Stimulated activated naive B cell treated with anti-CD40 and anti-IgM and Interleukin-4, amounts not matched to agents 10 μg/mL and 1 μg/mL and 100 μg/mL, for 72 hours (primary cell): Measurements from ENCODE around the gene ADGRD1.

Experiments
- ATAC-seq, 2 donors: fragments of 150-1000 bp; cut with Tn5 transposase; replicated peaks; 2 replicates each; pipeline ENCODE4 v1.10.0; 2021; ENCODE audit warnings: moderate library complexity in 1 of 2
- DNase-seq: peaks from one replicate; pipeline ENCODE4 v3.0.0; 2021
- H3K27ac Mint-ChIP-seq: one replicate; pipeline ENCODE4 v1.8.0; 2022; ENCODE audit warnings: mild to moderate bottlenecking, mixed read lengths
- H3K27me3 Mint-ChIP-seq, 2 donors: one replicate each; pipeline ENCODE4 v1.8.0; 2022; ENCODE audit warnings: mixed read lengths in 2 of 2
- H3K36me3 Mint-ChIP-seq, 2 donors: one replicate each; pipeline ENCODE4 v1.8.0; 2022; ENCODE audit warnings: mixed read lengths in 2 of 2, mild to moderate bottlenecking in 1 of 2
- H3K4me1 Mint-ChIP-seq, 2 donors: one replicate each; pipeline ENCODE4 v1.8.0; 2022; ENCODE audit warnings: mixed read lengths in 2 of 2, mild to moderate bottlenecking in 1 of 2
- H3K4me3 Mint-ChIP-seq, 2 donors: one replicate each; pipeline ENCODE4 v1.8.0; 2022; ENCODE audit warnings: mild to moderate bottlenecking in 2 of 2, mixed read lengths in 2 of 2, moderate library complexity in 1 of 2
- H3K9me3 Mint-ChIP-seq, 2 donors: one replicate each; pipeline ENCODE4 v1.8.0; 2022; ENCODE audit warnings: mixed read lengths in 2 of 2, mild to moderate bottlenecking in 1 of 2

The ADGRD1 gene

DNA sequence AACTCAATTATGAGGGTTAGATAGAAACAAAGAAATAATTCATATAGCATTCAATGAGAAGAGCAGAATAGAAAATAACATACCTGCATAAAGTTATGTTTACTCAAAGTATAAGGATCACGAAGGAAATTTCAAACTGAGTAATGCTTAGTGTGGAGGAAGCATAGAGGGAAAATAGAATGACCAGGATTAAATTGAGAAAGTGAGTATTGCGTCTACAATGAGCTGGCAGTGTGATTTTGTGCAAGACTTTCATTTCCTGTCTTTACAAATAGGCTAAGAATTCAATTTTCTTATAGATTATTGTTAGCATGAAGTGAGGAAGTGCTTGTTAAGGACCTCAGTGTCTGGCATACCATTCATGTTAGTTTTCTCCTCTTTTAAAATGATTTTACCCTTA, 12.0 kb downstream of the ADGRD1 start:
- no peak for ATAC-seq
- no peak for DNase-seq
- H3K27ac Mint-ChIP-seq, result no peak overlapping the region
- H3K27me3 Mint-ChIP-seq, result peaks cover 8 to 22% of the 10 kb centered on the region in 2 donors
- peaks cover 3 to 14% of the 10 kb centered on the region in 2 donors for H3K4me1 Mint-ChIP-seq
- no peak overlapping the region for H3K4me3 Mint-ChIP-seq
- no peaks in the 10 kb centered on the region for H3K36me3 Mint-ChIP-seq
- H3K9me3 Mint-ChIP-seq, result peaks cover 0 to 4% of the 10 kb centered on the region in 2 donors

DNA sequence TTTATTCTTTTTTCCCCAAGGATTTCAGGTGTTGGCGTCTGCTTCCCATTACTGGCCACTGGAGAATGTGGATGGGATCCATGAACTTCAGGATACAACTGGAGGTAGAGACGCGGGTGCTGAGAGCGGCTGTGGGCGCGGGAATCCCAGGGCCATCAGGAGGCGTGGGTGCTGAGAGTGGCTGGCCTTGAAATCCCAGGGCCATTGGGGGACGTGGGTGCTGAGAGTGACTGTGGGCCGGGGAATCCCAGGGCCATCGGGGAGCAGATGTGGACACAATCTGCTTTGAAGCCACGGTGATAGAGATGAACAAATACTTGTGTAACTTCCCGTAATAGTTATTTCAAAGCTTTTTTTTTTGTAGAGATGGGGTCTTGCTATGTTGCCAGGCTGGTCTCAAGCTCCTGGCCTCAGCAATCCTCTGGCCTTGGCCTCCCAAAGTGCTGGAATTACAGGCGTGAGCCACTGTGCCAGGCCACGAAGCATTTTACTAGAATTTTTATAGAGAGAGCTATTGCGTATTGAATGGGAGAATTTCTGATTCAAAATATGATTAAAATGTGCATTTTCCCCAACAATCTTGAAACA, 12.8 kb downstream of the ADGRD1 start:
- Mint-ChIP-seq H3K27ac (no peak overlapping the region), H3K4me3 (no peak overlapping the region)

DNA sequence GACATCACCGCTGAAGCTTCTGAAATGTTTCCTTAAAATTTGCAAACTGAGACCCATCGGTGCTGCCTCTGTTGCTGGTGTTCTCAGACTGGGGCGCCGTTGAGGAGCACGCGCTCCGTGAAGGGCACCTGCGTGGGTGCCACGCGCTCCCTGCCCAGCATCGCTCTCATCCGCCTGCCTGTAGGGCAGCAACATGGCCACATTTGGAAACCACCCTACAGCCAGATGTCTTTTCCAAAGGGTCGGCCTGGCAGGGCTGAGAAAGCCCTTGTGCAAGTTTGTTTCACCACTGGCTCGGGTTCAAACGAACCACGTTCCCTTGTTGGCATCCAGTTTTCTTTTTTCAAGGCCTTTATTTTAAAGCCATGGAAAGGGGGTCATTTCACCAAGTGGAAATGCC, 13.9 kb downstream of the ADGRD1 start:
- peaks cover 0 to 13% of the 10 kb centered on the region in 2 donors for H3K27me3 Mint-ChIP-seq
- ATAC-seq, result no peak
- no peak for DNase-seq
- peaks cover 0 to 4% of the 10 kb centered on the region in 2 donors for H3K9me3 Mint-ChIP-seq
- H3K36me3 Mint-ChIP-seq, result no peaks in the 10 kb centered on the region
- H3K27ac Mint-ChIP-seq, result no peak overlapping the region
- peaks cover 6 to 22% of the 10 kb centered on the region in 2 donors for H3K4me1 Mint-ChIP-seq
- no peak overlapping the region for H3K4me3 Mint-ChIP-seq

More for the DNA sequence above, 12.8 kb downstream of the ADGRD1 start:
- H3K36me3 Mint-ChIP-seq, result no peaks in the 10 kb centered on the region
- DNase-seq (no peak), ATAC-seq (no peak)
- peaks cover 4 to 13% of the 10 kb centered on the region in 2 donors for H3K27me3 Mint-ChIP-seq
- peaks cover 6 to 17% of the 10 kb centered on the region in 2 donors for H3K4me1 Mint-ChIP-seq
- H3K9me3 Mint-ChIP-seq, result peaks cover 0 to 4% of the 10 kb centered on the region in 2 donors

DNA sequence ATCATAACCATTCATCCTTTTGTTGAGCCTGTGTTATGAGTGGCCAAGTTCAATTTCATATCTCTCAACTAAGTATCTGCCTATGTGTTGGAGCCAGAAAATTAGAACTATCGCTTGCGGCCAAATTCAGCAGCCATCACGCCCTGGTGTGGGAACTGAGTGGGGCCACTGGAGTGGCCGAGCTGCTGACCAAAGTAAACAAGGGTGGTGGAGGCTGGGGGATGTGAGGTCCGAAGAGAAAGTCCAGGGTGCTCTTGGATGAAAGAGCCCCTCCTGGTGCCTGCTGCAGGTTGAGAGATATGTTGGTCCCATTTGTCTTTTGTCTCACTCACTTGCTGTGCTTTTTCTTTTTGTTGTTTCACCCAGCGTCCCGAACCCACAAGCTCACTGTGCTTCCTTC, 14.9 kb downstream of the ADGRD1 start:
- Mint-ChIP-seq H3K36me3 (peaks cover 0 to 2% of the 10 kb centered on the region in 2 donors), H3K9me3 (no peaks in the 10 kb centered on the region), H3K4me1 (peaks cover 6 to 22% of the 10 kb centered on the region in 2 donors), H3K27ac (no peak overlapping the region), H3K27me3 (peaks cover 0 to 13% of the 10 kb centered on the region in 2 donors), H3K4me3 (no peak overlapping the region)
- no peak for DNase-seq
- ATAC-seq, result no peak

DNA sequence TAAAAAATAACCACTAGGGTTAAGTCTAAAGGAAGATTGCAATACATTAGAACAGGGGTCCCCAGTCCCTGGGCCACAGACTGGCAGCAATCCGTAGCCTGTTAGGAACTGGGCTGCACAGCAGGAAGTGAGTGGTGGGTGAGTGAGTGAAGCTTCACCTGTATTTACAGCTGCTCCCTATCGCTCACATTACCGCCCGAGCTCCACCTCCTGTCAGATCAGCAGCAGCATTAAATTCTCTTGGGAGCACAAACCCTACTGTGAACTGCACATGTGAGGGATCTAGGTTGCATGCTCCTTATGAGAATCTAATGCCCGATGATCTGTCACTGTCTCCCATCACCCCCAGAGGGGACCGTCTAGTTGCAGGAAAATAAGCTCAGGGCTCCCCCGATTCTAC, 15.5 kb downstream of the ADGRD1 start:
- peaks cover 0 to 2% of the 10 kb centered on the region in 2 donors for H3K36me3 Mint-ChIP-seq
- DNase-seq (no peak), ATAC-seq (no peak)
- no peak overlapping the region for H3K4me3 Mint-ChIP-seq
- H3K9me3 Mint-ChIP-seq, result no peaks in the 10 kb centered on the region
- no peak overlapping the region for H3K27ac Mint-ChIP-seq
- peaks cover 6 to 22% of the 10 kb centered on the region in 2 donors for H3K4me1 Mint-ChIP-seq
- peaks cover 0 to 13% of the 10 kb centered on the region in 2 donors for H3K27me3 Mint-ChIP-seq

DNA sequence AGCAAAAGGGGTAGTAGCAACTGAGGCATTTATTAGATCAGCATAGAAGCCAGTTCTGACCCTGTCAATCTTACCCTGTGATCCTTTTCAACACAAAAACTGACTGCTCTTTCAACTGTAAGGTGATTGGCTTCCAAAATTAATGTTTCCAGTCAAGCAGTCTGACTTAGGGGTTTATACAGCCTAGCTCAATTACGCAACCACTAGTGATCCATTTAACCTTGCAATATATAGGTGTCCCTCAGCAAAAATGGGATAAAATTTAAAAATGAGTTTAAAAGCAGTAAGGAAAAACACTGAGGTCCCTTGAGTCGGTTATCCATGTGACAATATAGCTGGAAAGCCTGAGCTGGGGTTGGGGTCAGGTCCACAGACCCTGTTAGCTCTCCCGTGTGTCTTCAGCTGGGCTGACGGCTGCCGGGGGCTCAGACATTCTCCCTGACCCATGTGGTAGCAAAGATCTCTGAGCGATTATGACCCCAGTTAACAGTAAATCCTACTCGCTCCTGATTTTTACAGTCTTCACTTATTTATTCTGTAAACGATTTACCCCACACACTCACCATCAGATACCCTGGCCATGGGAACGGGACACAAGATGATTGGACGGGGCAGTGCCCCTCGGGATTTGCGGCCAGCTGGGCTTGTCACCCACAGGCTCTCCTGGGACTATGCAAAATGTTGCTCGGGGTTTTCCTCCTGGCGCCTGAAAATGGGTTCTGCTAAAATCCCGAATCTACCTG, 16.6 kb downstream of the ADGRD1 start:
- peaks cover 0 to 13% of the 10 kb centered on the region in 2 donors for H3K27me3 Mint-ChIP-seq
- H3K9me3 Mint-ChIP-seq, result no peaks in the 10 kb centered on the region
- H3K27ac Mint-ChIP-seq, result no peak overlapping the region
- ATAC-seq, result peak in 1 of 2 donors; percentile 72
- H3K36me3 Mint-ChIP-seq, result peaks cover 0 to 2% of the 10 kb centered on the region in 2 donors
- H3K4me1 Mint-ChIP-seq, result peaks cover 6 to 22% of the 10 kb centered on the region in 2 donors
- peak overlapping the region in 1 of 2 donors; percentile 13 for H3K4me3 Mint-ChIP-seq
- peak; percentile 21 for DNase-seq

DNA sequence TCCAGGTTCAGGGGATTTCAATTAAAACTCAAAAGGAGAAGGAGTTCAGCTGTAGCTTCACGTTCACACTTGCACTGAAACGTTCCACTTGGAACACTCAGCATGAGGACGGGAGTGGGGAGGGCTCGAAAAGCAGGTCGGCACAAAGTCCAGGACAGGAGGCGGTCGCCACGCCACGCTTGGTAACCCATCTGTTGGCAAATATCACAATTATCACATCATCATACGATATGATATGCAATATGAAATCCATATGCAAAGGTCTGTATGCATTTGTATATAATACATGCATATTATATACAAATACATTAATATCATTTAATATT, 17.2 kb downstream of the ADGRD1 start:
- DNase-seq (no peak), ATAC-seq (no peak)
- peaks cover 0 to 13% of the 10 kb centered on the region in 2 donors for H3K27me3 Mint-ChIP-seq
- peaks cover 0 to 2% of the 10 kb centered on the region in 2 donors for H3K36me3 Mint-ChIP-seq
- no peak overlapping the region for H3K4me3 Mint-ChIP-seq
- H3K27ac Mint-ChIP-seq, result no peak overlapping the region
- H3K9me3 Mint-ChIP-seq, result no peaks in the 10 kb centered on the region
- H3K4me1 Mint-ChIP-seq, result peaks cover 6 to 20% of the 10 kb centered on the region in 2 donors

DNA sequence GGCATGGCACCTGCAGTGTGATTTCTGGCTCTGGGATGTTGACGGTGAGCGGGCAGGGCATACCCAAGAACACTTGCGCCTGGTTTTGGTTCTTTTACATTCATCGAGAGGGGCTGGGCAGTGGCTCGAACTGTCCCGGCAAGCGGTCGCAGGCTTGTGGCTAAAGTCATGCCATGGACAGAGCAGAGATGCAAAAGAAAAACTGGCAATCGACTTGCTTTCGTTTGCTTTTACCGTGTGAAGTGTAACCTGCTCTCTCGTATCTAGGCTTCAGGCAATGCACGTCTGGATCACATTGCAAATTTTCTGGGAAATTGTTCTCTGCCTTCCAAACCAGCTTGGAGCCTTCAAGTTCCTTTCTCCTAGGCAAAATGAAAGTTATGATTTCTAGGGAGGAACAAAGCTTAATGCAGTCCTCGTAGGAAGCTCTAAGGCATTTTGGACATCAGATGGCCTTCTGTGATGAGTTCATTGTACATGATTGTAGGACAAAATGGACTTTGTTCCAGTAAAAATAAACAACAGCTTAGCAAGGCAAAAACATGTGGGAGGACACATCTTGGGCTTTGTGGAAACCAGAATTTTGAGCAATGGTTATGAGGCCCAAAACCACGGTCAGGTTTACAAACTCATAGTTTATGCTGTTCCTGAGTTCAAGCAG, 18.3 kb downstream of the ADGRD1 start:
- Mint-ChIP-seq H3K36me3 (peaks cover 0 to 2% of the 10 kb centered on the region in 2 donors), H3K4me1 (peaks cover 6 to 21% of the 10 kb centered on the region in 2 donors), H3K27ac (no peak overlapping the region), H3K9me3 (no peaks in the 10 kb centered on the region), H3K4me3 (no peak overlapping the region), H3K27me3 (peaks cover 0 to 13% of the 10 kb centered on the region in 2 donors)
- DNase-seq (no peak), ATAC-seq (no peak)

DNA sequence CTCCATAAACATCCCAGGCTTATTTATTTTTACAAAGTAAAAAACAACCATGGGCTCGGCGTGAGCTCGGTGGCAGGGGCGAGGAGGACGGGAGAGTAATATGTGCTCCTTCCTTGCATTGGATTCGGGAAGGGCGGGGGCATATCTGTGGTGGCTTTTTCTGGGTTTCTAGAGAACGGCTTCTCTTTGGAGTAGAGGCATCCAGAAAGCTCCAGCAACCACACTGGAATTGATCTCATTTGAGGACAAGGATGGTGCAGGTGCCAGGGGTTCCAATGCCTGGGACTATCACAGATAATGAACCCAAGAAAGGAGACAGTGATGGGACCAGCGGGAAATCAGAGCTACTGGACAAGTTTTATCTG, 18.9 kb downstream of the ADGRD1 start:
- Mint-ChIP-seq H3K4me3 (no peak overlapping the region), H3K4me1 (peaks cover 6 to 23% of the 10 kb centered on the region in 2 donors), H3K36me3 (peaks cover 0 to 2% of the 10 kb centered on the region in 2 donors), H3K27me3 (peaks cover 0 to 10% of the 10 kb centered on the region in 2 donors), H3K9me3 (no peaks in the 10 kb centered on the region), H3K27ac (no peak overlapping the region)
- DNase-seq (no peak), ATAC-seq (no peak)

DNA sequence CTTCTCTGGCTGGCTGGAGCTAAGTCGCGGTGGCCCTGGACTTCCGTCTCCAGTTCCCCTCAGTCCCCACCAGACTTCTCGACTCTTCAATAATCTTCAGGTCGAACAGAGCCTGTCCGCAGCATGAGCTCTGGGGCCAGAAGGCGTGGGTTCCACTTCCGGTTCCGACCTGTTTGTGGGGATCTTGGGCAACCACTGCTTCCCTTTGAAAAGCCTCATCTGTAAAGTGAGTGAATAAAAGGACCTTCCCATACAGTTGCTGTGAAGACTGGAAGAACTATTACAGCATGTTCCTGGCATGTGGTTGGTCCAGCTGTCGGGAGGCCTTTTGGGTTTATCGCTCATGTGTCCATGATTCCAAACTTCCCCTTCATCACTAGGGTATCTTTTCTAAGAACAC, 19.4 kb downstream of the ADGRD1 start:
- H3K27me3 Mint-ChIP-seq, result peaks cover 0 to 8% of the 10 kb centered on the region in 2 donors
- H3K27ac Mint-ChIP-seq, result no peak overlapping the region
- H3K36me3 Mint-ChIP-seq, result peaks cover 0 to 2% of the 10 kb centered on the region in 2 donors
- ATAC-seq, result no peak
- no peak for DNase-seq
- H3K9me3 Mint-ChIP-seq, result no peaks in the 10 kb centered on the region
- H3K4me3 Mint-ChIP-seq, result no peak overlapping the region
- H3K4me1 Mint-ChIP-seq, result peaks cover 6 to 24% of the 10 kb centered on the region in 2 donors

DNA sequence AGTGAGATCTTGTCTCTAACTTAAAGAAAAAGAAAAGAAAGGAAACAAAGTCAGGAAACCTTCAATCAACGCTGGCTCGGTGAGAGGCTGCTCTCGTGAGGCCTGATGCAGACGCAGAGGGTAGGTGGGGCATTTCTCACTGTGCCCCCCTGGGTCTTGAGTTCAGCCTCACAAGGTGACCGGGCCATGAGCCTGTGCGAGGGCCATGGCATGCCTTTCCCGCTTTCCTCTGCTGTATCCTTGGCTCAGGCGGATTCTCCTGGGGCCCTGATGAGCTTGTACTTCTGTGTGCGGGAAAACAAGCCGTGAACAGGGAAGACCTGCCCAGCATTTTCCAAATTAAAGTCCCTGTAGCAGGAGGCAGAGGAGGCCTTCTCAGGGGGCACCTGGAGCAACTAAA, 20.2 kb downstream of the ADGRD1 start:
- ATAC-seq, result no peak
- H3K36me3 Mint-ChIP-seq, result peaks cover 0 to 2% of the 10 kb centered on the region in 2 donors
- no peak for DNase-seq
- H3K27me3 Mint-ChIP-seq, result peaks cover 0 to 3% of the 10 kb centered on the region in 2 donors
- H3K4me3 Mint-ChIP-seq, result no peak overlapping the region
- H3K9me3 Mint-ChIP-seq, result no peaks in the 10 kb centered on the region
- no peak overlapping the region for H3K27ac Mint-ChIP-seq
- H3K4me1 Mint-ChIP-seq, result peaks cover 6 to 22% of the 10 kb centered on the region in 2 donors

DNA sequence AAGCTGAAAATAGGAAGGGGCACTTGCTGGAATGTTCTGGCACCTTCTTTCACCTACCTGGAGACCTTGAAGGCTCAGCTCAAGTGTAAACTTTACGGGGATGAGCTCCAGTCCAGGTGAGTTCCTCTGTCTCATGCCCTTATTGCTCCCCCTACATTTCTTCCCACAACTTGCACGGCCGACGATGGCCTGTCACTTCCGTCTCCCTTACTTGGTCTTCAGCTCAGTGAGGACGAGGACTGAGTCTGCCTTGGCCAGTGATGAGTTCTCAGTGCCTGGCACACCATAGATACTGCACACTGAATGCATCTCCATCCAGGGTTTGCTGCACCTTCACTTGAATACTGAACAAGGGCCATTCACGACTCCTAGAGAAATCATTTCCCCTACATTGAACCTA, 21.4 kb downstream of the ADGRD1 start:
- DNase-seq (no peak), ATAC-seq (no peak)

DNA sequence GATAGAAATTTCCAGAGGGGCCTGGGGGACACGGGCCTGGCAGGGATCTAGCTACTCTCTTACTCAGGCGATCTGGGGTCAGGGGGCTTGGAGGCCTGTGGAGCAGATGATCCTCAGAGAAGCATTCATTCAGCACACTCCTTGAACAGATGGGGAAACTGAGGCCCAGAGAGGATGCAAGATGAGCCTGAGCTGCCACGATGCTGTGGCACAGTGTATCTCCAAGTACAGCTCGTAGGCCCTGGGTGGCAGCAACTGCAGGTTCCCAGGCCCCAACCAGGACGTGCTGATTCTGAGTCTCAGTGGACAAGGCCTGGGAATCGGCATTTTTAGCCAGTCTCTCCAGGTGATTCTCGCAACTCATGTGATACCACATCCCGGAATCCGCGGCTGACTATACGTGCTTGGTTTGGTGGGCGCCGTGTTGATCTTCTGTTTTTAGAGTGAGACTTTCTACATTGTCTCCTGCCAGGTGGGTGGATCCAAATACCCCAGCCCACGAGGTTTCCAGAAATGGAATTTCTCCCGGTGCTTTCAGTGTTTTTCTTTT, 22.5 kb downstream of the ADGRD1 start:
- Mint-ChIP-seq H3K36me3 (peaks cover 0 to 2% of the 10 kb centered on the region in 2 donors), H3K27me3 (no peaks in the 10 kb centered on the region), H3K4me1 (peaks cover 23 to 25% of the 10 kb centered on the region in 2 donors), H3K27ac (no peak overlapping the region), H3K9me3 (no peaks in the 10 kb centered on the region), H3K4me3 (no peak overlapping the region)
- DNase-seq, result no peak
- ATAC-seq, result no peak

More for the DNA sequence above, 21.4 kb downstream of the ADGRD1 start:
- Mint-ChIP-seq H3K4me3 (no peak overlapping the region), H3K4me1 (peaks cover 17 to 22% of the 10 kb centered on the region in 2 donors), H3K36me3 (peaks cover 0 to 2% of the 10 kb centered on the region in 2 donors), H3K27ac (no peak overlapping the region), H3K9me3 (no peaks in the 10 kb centered on the region), H3K27me3 (no peaks in the 10 kb centered on the region)

DNA sequence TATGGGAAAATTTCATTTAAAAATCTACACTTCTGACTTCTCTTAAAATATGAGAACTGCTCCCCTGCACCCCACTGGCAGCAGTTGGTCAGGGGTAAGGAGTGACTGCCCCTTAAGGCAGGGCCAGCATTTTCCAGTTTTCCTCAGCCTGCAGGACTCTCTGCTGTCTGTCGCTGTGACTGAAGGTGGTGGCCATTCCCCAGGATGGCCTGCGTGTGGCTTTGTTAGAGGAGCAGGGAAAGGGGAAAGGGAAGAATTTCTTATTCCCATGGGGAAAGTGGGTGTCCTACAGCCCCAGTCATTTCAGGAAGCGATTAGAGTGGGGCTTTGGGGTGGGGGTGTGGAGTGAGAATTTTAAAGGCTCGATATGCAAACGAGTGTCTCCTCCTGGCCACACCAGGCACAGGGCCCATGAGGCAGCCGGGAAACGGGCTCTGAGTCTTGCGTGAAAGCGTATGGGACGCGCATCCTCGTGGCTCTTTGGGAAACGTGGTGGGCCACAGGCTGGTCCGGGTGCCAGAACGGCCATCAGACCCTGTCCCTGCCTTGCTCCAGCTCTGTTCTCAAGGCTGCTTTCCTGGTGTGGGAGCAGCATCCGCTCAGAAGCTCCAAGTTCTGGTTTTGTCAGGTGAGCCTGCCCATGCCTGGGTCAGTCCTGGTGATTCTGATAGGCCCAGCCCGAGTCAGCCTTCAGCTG, 23.5 kb downstream of the ADGRD1 start:
- Mint-ChIP-seq H3K27ac (no peak overlapping the region), H3K4me3 (no peak overlapping the region)

More for the DNA sequence above, 23.5 kb downstream of the ADGRD1 start:
- Mint-ChIP-seq H3K27me3 (no peaks in the 10 kb centered on the region), H3K9me3 (no peaks in the 10 kb centered on the region), H3K4me1 (peaks cover 25 to 31% of the 10 kb centered on the region in 2 donors), H3K36me3 (peaks cover 0 to 2% of the 10 kb centered on the region in 2 donors)
- DNase-seq (no peak), ATAC-seq (no peak)
